Keratinocyte (primary cell): ENCODE data around the gene DCDC2C. TPM values are rescaled to one million over a fixed set of nuclear protein-coding genes. Genes with fewer than 3 reads are reported as not detected.

Source experiments
- DNase-seq: peaks from one replicate; pipeline ENCODE4 v3.0.0-alpha.2; 2011; ENCODE audit warnings: low read depth, missing footprints, low spot score
- FAIRE-seq: peaks from 2 replicates; lab custom pipeline; 2011; peaks lifted over from hg19 to GRCh38; lab: Jason Lieb, UNC
- H2AFZ ChIP-seq: 2 replicates; pipeline ENCODE4 v1.6.0; 2012; ENCODE audit warnings: low read length, control low read depth, inconsistent platforms; ENCODE audit not compliant: control insufficient read depth
- H3K27ac ChIP-seq: 2 replicates; pipeline ENCODE4 v1.5.1; 2011; ENCODE audit warnings: low read length; ENCODE audit not compliant: control insufficient read depth, insufficient read depth
- H3K27me3 ChIP-seq: 3 replicates; pipeline ENCODE4 v1.6.0; 2011; ENCODE audit warnings: low read length; ENCODE audit not compliant: control insufficient read depth, insufficient read depth; ENCODE audit errors: extremely low read depth
- H3K36me3 ChIP-seq, 2 experiments: 2 replicates in 1 of 2; 3 replicates in 1 of 2; pipeline ENCODE4 v1.5.1; 2011; ENCODE audit warnings: low read length in 2 of 2, mild to moderate bottlenecking in 1 of 2; ENCODE audit not compliant: control insufficient read depth in 2 of 2, insufficient read depth in 2 of 2; ENCODE audit errors: extremely low read depth in 1 of 2
- H3K4me1 ChIP-seq: 3 replicates; pipeline ENCODE4 v1.5.1; 2011; ENCODE audit warnings: low read length; ENCODE audit not compliant: control insufficient read depth, insufficient read depth; ENCODE audit errors: extremely low read depth
- H3K4me2 ChIP-seq: 3 replicates; pipeline ENCODE4 v1.6.0; 2011; ENCODE audit warnings: low read depth, low read length; ENCODE audit not compliant: control insufficient read depth, insufficient read depth; ENCODE audit errors: extremely low read depth
- H3K4me3 ChIP-seq, 3 experiments: fragments of 200-600 bp in 1 of 3; sonication (generic) in 1 of 3; 2 replicates in 2 of 3; 3 replicates in 1 of 3; pipeline ENCODE4 v1.5.1; 2011 to 2016; ENCODE audit warnings: low read length in 3 of 3, mild to moderate bottlenecking in 3 of 3, control low read depth in 2 of 3, inconsistent platforms in 1 of 3, low read depth in 1 of 3, mixed read lengths in 1 of 3, mixed run types in 1 of 3, moderate library complexity in 1 of 3; ENCODE audit not compliant: control insufficient read depth in 2 of 3, insufficient read depth in 2 of 3; ENCODE audit errors: extremely low read depth in 1 of 3
- H3K79me2 ChIP-seq: 2 replicates; pipeline ENCODE4 v1.6.0; 2012; ENCODE audit warnings: low read length; ENCODE audit not compliant: control insufficient read depth, insufficient read depth
- H3K9ac ChIP-seq: 3 replicates; pipeline ENCODE4 v1.6.0; 2011; ENCODE audit warnings: low read length; ENCODE audit not compliant: control insufficient read depth, insufficient read depth; ENCODE audit errors: extremely low read depth
- H3K9me1 ChIP-seq: 3 replicates; pipeline ENCODE4 v1.6.0; 2011; ENCODE audit warnings: low read length; ENCODE audit not compliant: control insufficient read depth, insufficient read depth; ENCODE audit errors: extremely low read depth
- H3K9me3 ChIP-seq: 2 replicates; pipeline ENCODE4 v1.5.1; 2012; ENCODE audit warnings: low read depth, low read length; ENCODE audit not compliant: control insufficient read depth
- H4K20me1 ChIP-seq: 3 replicates; pipeline ENCODE4 v1.6.0; 2011; ENCODE audit warnings: low read length; ENCODE audit not compliant: control insufficient read depth, insufficient read depth; ENCODE audit errors: extremely low read depth
- CTCF ChIP-seq, 3 experiments: IDR thresholded peaks in 1 of 3; conservative IDR thresholded peaks in 1 of 3; optimal IDR thresholded peaks in 1 of 3; 2 replicates in 2 of 3; 3 replicates in 1 of 3; pipeline versions ENCODE3 to v1.5.1; 2011; ENCODE audit warnings: low read length in 3 of 3, mild to moderate bottlenecking in 3 of 3, moderate library complexity in 2 of 3, control low read depth in 1 of 3, inconsistent platforms in 1 of 3; ENCODE audit not compliant: insufficient read depth in 2 of 3; ENCODE audit errors: extremely low read depth in 1 of 3
- EZH2 ChIP-seq: IDR thresholded peaks from one replicate; pipeline ENCODE4 v1.6.1; 2012; ENCODE audit warnings: inconsistent platforms, mild to moderate bottlenecking, low read length, moderate library complexity
- dilution Hi-C: fragments of 300-500 bp; cut with MboI; formaldehyde crosslinking; loops from one replicate; pipeline ENCODE4 v1.7.0; 2020; ENCODE audit warnings: low sequenced_read_pairs; ENCODE audit not compliant: extremely low pct_ligation_motif_present
- polyA plus RNA-seq, 5 experiments: library from polyadenylated mRNA; depleted of rRNA in 3 of 5; stranded (reverse) in 3 of 5; stranded (forward) in 1 of 5; unstranded in 1 of 5; fragments of >200 nt; gene quantifications; 1 replicate in 1 of 5; 2 replicates in 3 of 5; 3 replicates in 1 of 5; pipeline versions ENCODE4 v1.2.1 to v1.2.3, GENCODE V29; 2011 to 2012; ENCODE audit warnings: missing spikeins in 2 of 5, low read depth in 1 of 5, low replicate concordance in 1 of 5

The DCDC2C gene
- polyA plus RNA-seq, 1 donor (not counting 4 experiments of a cell fraction or from before 2014, with no cell fraction given) = not detected

- no peaks in the 10 kb centered on the region for H3K9me1 ChIP-seq
- no peaks in the 10 kb centered on the region for H3K36me3 ChIP-seq
- no peak overlapping the region for H3K9ac ChIP-seq
- no peak overlapping the region for H3K4me2 ChIP-seq
- FAIRE-seq (no peak), DNase-seq (no peak)
- H3K9me3 ChIP-seq = no peaks in the 10 kb centered on the region
- no peaks in the 10 kb centered on the region for H4K20me1 ChIP-seq
- no peaks in the 10 kb centered on the region for H3K4me1 ChIP-seq
- no peak overlapping the region for H3K27ac ChIP-seq
- H3K79me2 ChIP-seq = no peaks in the 10 kb centered on the region
- no peak overlapping the region for H3K4me3 ChIP-seq
- no peaks in the 10 kb centered on the region for H3K27me3 ChIP-seq
- no peak overlapping the region for H2AFZ ChIP-seq
- TF ChIP-seq CTCF (optimal IDR thresholded peaks at IDR 0.05 in 1 of 3, IDR thresholded peaks at IDR 0.05 in 1 of 3, conservative IDR thresholded peaks at IDR 0.05 in 1 of 3; ENCODE audit: extremely low read depth in 1 of 3, insufficient read depth in 2 of 3, low read length in 3 of 3) (peak; percentile 30 to 49 (median 47)), EZH2 (no peak)
- dilution Hi-C loops = no loop called here
Measured at GRCh38 chr2:3692375-3692774, 11.0 kb upstream of the DCDC2C start.

GRCh38 chr2:3696545-3696944 is 6.8 kb upstream of the DCDC2C start:
- no peak overlapping the region for H3K9ac ChIP-seq
- H3K27ac ChIP-seq = no peak overlapping the region
- no peaks in the 10 kb centered on the region for H4K20me1 ChIP-seq
- H3K36me3 ChIP-seq = no peaks in the 10 kb centered on the region
- dilution Hi-C loops = no loop called here
- H3K9me3 ChIP-seq = no peaks in the 10 kb centered on the region
- no peak overlapping the region for H3K4me3 ChIP-seq
- no peak overlapping the region for H3K4me2 ChIP-seq
- peaks cover 11% of the 10 kb centered on the region for H3K27me3 ChIP-seq
- no peak for TF ChIP-seq CTCF (optimal IDR thresholded peaks at IDR 0.05 in 1 of 3, IDR thresholded peaks at IDR 0.05 in 1 of 3, conservative IDR thresholded peaks at IDR 0.05 in 1 of 3; ENCODE audit: extremely low read depth in 1 of 3, insufficient read depth in 2 of 3, low read length in 3 of 3)
- no peak for TF ChIP-seq EZH2
- no peak for DNase-seq
- H3K4me1 ChIP-seq = no peaks in the 10 kb centered on the region
- no peaks in the 10 kb centered on the region for H3K9me1 ChIP-seq
- H2AFZ ChIP-seq = no peak overlapping the region
- FAIRE-seq = no peak
- no peaks in the 10 kb centered on the region for H3K79me2 ChIP-seq
